Natural killer cell (primary cell): ENCODE data around the gene TBKBP1. TPM values are rescaled to one million over a fixed set of nuclear protein-coding genes. Genes with fewer than 3 reads are reported as not detected.
A peak's percentile ranks its signal among the peaks of the same experiment; 100 is the strongest.
"Not testable (repeated sequence)": the region's sequence is repeated elsewhere in the genome, so short reads cannot be mapped to it uniquely, and the experiment has no call there.

Experiments
- ATAC-seq, 3 donors: fragments of 150-1000 bp in 2 of 3; fragments of 200-7000 bp in 1 of 3; cut with Tn5 transposase; 1 replicate in 1 of 3; 2 replicates in 2 of 3; pipeline ENCODE4 v1.10.0; 2021; ENCODE audit warnings: mild to moderate bottlenecking in 2 of 3, moderate library complexity in 2 of 3
- DNase-seq, 2 donors: peaks; one replicate each; pipeline versions ENCODE4 v3.0.0 to v3.0.0-alpha.2; 2013 to 2021; ENCODE audit warnings: mixed read lengths in 1 of 2
- H3K27ac ChIP-seq: one replicate; pipeline ENCODE4 v1.5.1; 2013; ENCODE audit warnings: mild to moderate bottlenecking, low read length
- H3K27me3 ChIP-seq: one replicate; pipeline ENCODE4 v1.6.1; 2013; ENCODE audit warnings: low read length; ENCODE audit not compliant: control insufficient read depth, insufficient read depth
- H3K36me3 ChIP-seq: one replicate; pipeline ENCODE4 v1.6.1; 2013; ENCODE audit warnings: low read length; ENCODE audit not compliant: control insufficient read depth, insufficient read depth
- H3K4me1 ChIP-seq: one replicate; pipeline ENCODE4 v1.6.1; 2013; ENCODE audit warnings: low read length; ENCODE audit not compliant: control insufficient read depth, insufficient read depth
- H3K4me3 ChIP-seq: one replicate; pipeline ENCODE4 v1.5.1; 2013; ENCODE audit warnings: low read length
- H3K9me3 ChIP-seq: one replicate; pipeline ENCODE4 v1.6.1; 2013; ENCODE audit warnings: low read length; ENCODE audit not compliant: control insufficient read depth, insufficient read depth
- H3K27ac Mint-ChIP-seq, 2 donors: one replicate each; pipeline ENCODE4 v1.8.0; 2022; ENCODE audit warnings: mild to moderate bottlenecking in 2 of 2, mixed read lengths in 2 of 2, moderate library complexity in 1 of 2
- H3K27me3 Mint-ChIP-seq, 2 donors: one replicate each; pipeline ENCODE4 v1.8.0; 2022; ENCODE audit warnings: low read depth in 2 of 2, mixed read lengths in 2 of 2
- H3K36me3 Mint-ChIP-seq: one replicate; pipeline ENCODE4 v1.8.0; 2022; ENCODE audit warnings: mixed read lengths
- H3K4me1 Mint-ChIP-seq, 2 donors: one replicate each; pipeline ENCODE4 v1.8.0; 2022; ENCODE audit warnings: mixed read lengths in 2 of 2
- H3K4me3 Mint-ChIP-seq: one replicate; pipeline ENCODE4 v1.8.0; 2022; ENCODE audit warnings: mild to moderate bottlenecking, moderate library complexity, mixed read lengths
- H3K9me3 Mint-ChIP-seq, 2 donors: one replicate each; pipeline ENCODE4 v1.8.0; 2022; ENCODE audit warnings: mixed read lengths in 2 of 2
- CTCF ChIP-seq: fragments of 200-600 bp; IDR thresholded peaks from one replicate; pipeline ENCODE4 v1.8.0; 2022; ENCODE audit warnings: antibody characterized with exemption
- WGBS: methylation state at CpG from one replicate; pipeline ENCODE4 v1.1.7; 2013; ENCODE audit warnings: missing lambda C conversion rate; ENCODE audit not compliant: insufficient coverage; 5-methylcytosine and 5-hydroxymethylcytosine counted together
- intact Hi-C: fragments of 100-400 bp; cut with micrococcal nuclease; formaldehyde crosslinking; loops from one replicate; pipeline ENCODE4 v1.14.2; 2022
- total RNA-seq, 4 donors: library from RNA; stranded (reverse); fragments of 120-200 nt in 1 of 4; gene quantifications; one replicate each; pipeline versions ENCODE4 v1.2.3 to v1.2.4, GENCODE V29; 2013 to 2022

TBKBP1 gene
- total RNA-seq, 3 donors from 2014 or later (not counting 1 experiment from before 2014, with no cell fraction given): 21.4 to 38.9 (median 37.6) TPM

DNA sequence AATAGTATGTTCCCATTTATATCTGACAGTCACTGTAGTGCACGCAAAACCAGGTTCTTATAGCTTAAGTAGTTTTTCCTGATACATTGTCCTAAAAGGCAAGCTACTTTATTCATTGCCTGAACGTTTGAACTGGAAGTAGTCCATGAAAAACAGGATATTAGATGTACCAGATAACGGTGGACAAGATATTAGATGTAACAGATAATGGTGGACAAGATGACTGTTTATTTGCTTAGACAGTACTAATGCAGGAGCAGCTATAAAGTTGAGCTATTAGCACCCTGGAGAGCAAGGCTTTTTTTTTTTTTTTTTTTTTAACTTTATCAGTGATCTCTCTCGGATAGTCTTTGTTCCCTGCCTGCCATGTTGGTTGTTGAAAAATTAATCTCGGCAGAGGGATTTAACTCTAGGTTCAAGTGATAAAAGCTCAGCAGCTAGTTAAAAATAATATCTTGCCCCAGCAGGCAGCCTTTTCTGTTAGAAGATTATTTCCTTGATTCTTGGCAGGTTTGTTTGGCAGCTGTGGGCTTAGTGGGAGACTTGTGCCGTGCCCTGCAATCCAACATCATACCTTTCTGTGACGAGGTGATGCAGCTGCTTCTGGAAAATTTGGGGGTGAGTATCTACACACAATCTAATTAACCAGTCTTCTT lies 17.3 kb upstream of the TBKBP1 start:
- Mint-ChIP-seq H3K4me1 (no peaks in the 10 kb centered on the region), H3K36me3 (peaks cover 37% of the 10 kb centered on the region), H3K9me3 (no peaks in the 10 kb centered on the region), H3K4me3 (no peak overlapping the region), H3K27ac (peak overlapping the region in 1 of 2 donors; percentile 45), H3K27me3 (no peaks in the 10 kb centered on the region)
- Histone ChIP-seq H3K36me3 (peaks cover 91% of the 10 kb centered on the region), H3K4me1 (no peaks in the 10 kb centered on the region), H3K27me3 (no peaks in the 10 kb centered on the region), H3K9me3 (no peaks in the 10 kb centered on the region), H3K4me3 (no peak overlapping the region), H3K27ac (no peak overlapping the region)
- no peak for ATAC-seq
- DNase-seq: no peak
- WGBS: 84% methylated on average over 5 of the region's 7 CpGs
- intact Hi-C loops: no loop called here
- TF ChIP-seq CTCF: no peak

DNA sequence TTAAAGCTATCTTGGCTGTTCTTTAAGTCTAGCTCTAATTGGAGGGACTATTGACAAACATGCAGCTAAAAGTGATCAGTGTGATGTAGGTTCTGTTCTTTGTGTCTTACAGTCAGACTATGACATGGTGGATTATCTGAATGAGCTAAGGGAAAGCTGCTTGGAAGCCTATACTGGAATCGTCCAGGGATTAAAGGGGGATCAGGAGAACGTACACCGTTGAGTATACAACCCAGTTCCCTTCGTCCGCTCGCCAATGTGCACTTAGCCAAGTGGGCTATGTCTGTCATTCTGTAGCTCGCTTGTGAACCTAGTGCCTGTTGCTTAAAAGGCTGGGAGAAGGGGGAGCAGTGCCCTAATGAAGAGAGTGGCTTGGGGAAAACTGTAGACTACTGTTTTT lies 15.8 kb upstream of the TBKBP1 start:
- WGBS: 94% methylated on average over 7 of the region's 7 CpGs
- intact Hi-C loops: no loop called here

GRCh38 chr17:47682138-47682537 lies 11.8 kb upstream of the TBKBP1 start:
- intact Hi-C loops: no loop called here
- DNase-seq: no peak
- Mint-ChIP-seq H3K36me3 (peaks cover 20% of the 10 kb centered on the region), H3K4me1 (peaks cover 5 to 10% of the 10 kb centered on the region in 2 donors), H3K27ac (peak overlapping the region; percentile 38 to 54), H3K9me3 (no peaks in the 10 kb centered on the region), H3K4me3 (no peak overlapping the region), H3K27me3 (no peaks in the 10 kb centered on the region)
- Histone ChIP-seq H3K4me1 (no peaks in the 10 kb centered on the region), H3K27ac (no peak overlapping the region), H3K36me3 (peaks cover 65% of the 10 kb centered on the region), H3K27me3 (no peaks in the 10 kb centered on the region), H3K4me3 (no peak overlapping the region), H3K9me3 (no peaks in the 10 kb centered on the region)
- no peak for ATAC-seq
- no peak for TF ChIP-seq CTCF
- WGBS: 100% methylated on average over 2 of the region's 2 CpGs

More for the DNA sequence above, 15.8 kb upstream of the TBKBP1 start:
- TF ChIP-seq CTCF: no peak
- no peaks in the 10 kb centered on the region for H3K27me3 ChIP-seq
- no peaks in the 10 kb centered on the region for H3K9me3 ChIP-seq
- peaks cover 87% of the 10 kb centered on the region for H3K36me3 ChIP-seq
- H3K27me3 Mint-ChIP-seq: no peaks in the 10 kb centered on the region
- ATAC-seq (no peak), DNase-seq (no peak)
- no peak overlapping the region for H3K4me3 Mint-ChIP-seq
- H3K9me3 Mint-ChIP-seq: no peaks in the 10 kb centered on the region
- H3K27ac Mint-ChIP-seq: no peak overlapping the region
- peaks cover 40% of the 10 kb centered on the region for H3K36me3 Mint-ChIP-seq
- no peak overlapping the region for H3K4me3 ChIP-seq
- H3K27ac ChIP-seq: no peak overlapping the region
- no peaks in the 10 kb centered on the region for H3K4me1 ChIP-seq
- H3K4me1 Mint-ChIP-seq: no peaks in the 10 kb centered on the region

DNA sequence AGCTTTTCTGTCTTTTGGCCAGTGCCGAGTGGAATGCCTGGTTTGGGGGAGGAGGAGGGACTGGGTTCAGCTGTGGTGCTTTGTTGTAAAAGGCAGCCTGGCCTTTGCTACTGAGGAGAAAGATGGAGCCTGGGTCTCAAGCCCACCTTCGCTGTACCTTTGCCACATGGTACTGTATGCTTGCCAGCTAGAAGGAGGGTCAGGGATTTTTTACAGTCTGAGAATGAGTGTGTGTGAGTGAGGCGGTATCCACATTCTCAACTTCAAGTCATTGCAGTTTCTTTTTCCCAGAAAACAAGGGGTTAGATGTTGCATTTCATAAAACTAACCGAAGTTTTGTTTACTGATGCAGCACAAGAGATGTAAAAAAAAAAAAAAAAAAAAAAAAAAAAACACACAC lies 11.2 kb upstream of the TBKBP1 start:
- H3K27me3 ChIP-seq, H3K27ac ChIP-seq, H3K9me3 ChIP-seq, H3K4me1 ChIP-seq, H3K4me3 ChIP-seq, H3K9me3 Mint-ChIP-seq, H3K4me3 Mint-ChIP-seq, DNase-seq, H3K4me1 Mint-ChIP-seq, ATAC-seq, H3K27me3 Mint-ChIP-seq, intact Hi-C loops: not testable (repeated sequence)
- peaks cover 59% of the 10 kb centered on the region for H3K36me3 ChIP-seq
- Mint-ChIP-seq H3K36me3 (peaks cover 14% of the 10 kb centered on the region), H3K27ac (peak overlapping the region in 1 of 2 donors; percentile 54)
- WGBS: 98% methylated on average over 2 of the region's 4 CpGs
